GM12878 (cell line): ENCODE results near the gene SLAMF9. TPM values are rescaled to one million over a fixed set of nuclear protein-coding genes. Genes with fewer than 3 reads are reported as not detected.

Experiments
- ATAC-seq: fragments of 200-7000 bp; cut with Tn5 transposase; 3 replicates; pipeline ENCODE4 v1.9.1; 2020; ENCODE audit warnings: mild to moderate bottlenecking, moderate library complexity
- BruUV-seq: library from RNA; stranded (reverse); fragments of 400-500 nt; replicated peaks from 2 replicates; lab custom pipeline; 2021; lab: Mats Ljungman, UMichigan
- CTCF ChIA-PET: fragments of 300-600 bp; sonication (Branson Sonifier 250); formaldehyde crosslinking; extraction: SDS; loops from one replicate; lab custom pipeline; 2021; ENCODE audit warnings: inconsistent platforms; lab: Yijun Ruan, JAX
- POLR2A ChIA-PET: fragments of 350-600 bp; formaldehyde crosslinking; extraction: SDS; loops from one replicate; lab custom pipeline; 2021; ENCODE audit warnings: inconsistent platforms; lab: Charles Lee
- RAD21 ChIA-PET: fragments of 300-600 bp; sonication (Branson Sonifier 250); formaldehyde crosslinking; loops from one replicate; lab custom pipeline; 2023; ENCODE audit warnings: antibody characterized with exemption; ENCODE audit not compliant: unreplicated experiment; lab: Charles Lee
- SMC1A ChIA-PET: fragments of 300-600 bp; sonication (Branson Sonifier 250); formaldehyde crosslinking; loops from one replicate; lab custom pipeline; 2023; ENCODE audit not compliant: unreplicated experiment, uncharacterized antibody; lab: Charles Lee
- DNase-seq: peaks from one replicate; pipeline ENCODE4 v3.0.0-alpha.2; 2011; ENCODE audit warnings: low read depth, low spot score
- FAIRE-seq: peaks from 3 replicates; lab custom pipeline; 2011; peaks lifted over from hg19 to GRCh38; lab: Jason Lieb, UNC
- H2AFZ ChIP-seq: 2 replicates; pipeline ENCODE4 v1.6.0; 2011; ENCODE audit warnings: low read depth, low read length, control low read depth; ENCODE audit not compliant: control insufficient read depth
- H3K27ac ChIP-seq: 2 replicates; pipeline ENCODE4 v1.5.1; 2011; ENCODE audit warnings: control low read depth; ENCODE audit not compliant: control insufficient read depth, insufficient read depth
- H3K27me3 ChIP-seq, 2 experiments: replicated peaks in 1 of 2; 2 replicates each; pipeline versions ENCODE4 v1.6.0 to v1.6.1; 2011; ENCODE audit warnings: low read length in 1 of 2; ENCODE audit not compliant: control insufficient read depth in 2 of 2, insufficient read depth in 2 of 2
- H3K36me3 ChIP-seq, 2 experiments: 2 replicates each; pipeline ENCODE4 v1.5.1; 2011; ENCODE audit warnings: low read length in 1 of 2; ENCODE audit not compliant: control insufficient read depth in 2 of 2, insufficient read depth in 2 of 2
- H3K4me1 ChIP-seq: 2 replicates; pipeline ENCODE4 v1.6.1; 2011; ENCODE audit warnings: mild to moderate bottlenecking, low read length, moderate library complexity, mixed read lengths; ENCODE audit not compliant: control insufficient read depth, insufficient read depth
- H3K4me2 ChIP-seq: 2 replicates; pipeline ENCODE4 v1.6.0; 2011; ENCODE audit warnings: control low read depth; ENCODE audit not compliant: control insufficient read depth, insufficient read depth
- H3K4me3 ChIP-seq: fragments of 200-600 bp; sonication (generic); 2 replicates; pipeline ENCODE4 v1.5.1; 2016
- H3K79me2 ChIP-seq: 2 replicates; pipeline ENCODE4 v1.6.0; 2011; ENCODE audit warnings: low read length; ENCODE audit not compliant: control insufficient read depth, insufficient read depth
- H3K9ac ChIP-seq: 2 replicates; pipeline ENCODE4 v1.8.0; 2011; ENCODE audit warnings: low read length, control low read depth, mixed read lengths; ENCODE audit not compliant: control insufficient read depth, insufficient read depth
- H3K9me3 ChIP-seq: replicated peaks from 3 replicates; pipeline ENCODE4 v1.5.1; 2011; ENCODE audit warnings: mild to moderate bottlenecking, low read length; ENCODE audit not compliant: control insufficient read depth, insufficient read depth
- H4K20me1 ChIP-seq: 2 replicates; pipeline ENCODE4 v1.6.0; 2011; ENCODE audit not compliant: control insufficient read depth, insufficient read depth
- BACH1 ChIP-seq: fragments of 450-650 bp; IDR thresholded peaks from 2 replicates; pipeline ENCODE4 v1.6.1; 2017; ENCODE audit warnings: mild to moderate bottlenecking, borderline replicate concordance
- CHD2 ChIP-seq: IDR thresholded peaks from 2 replicates; pipeline ENCODE4 v1.6.1; 2011; ENCODE audit warnings: low read depth, low read length, improper control_type of control experiment, borderline replicate concordance
- EP300 ChIP-seq, 2 experiments: fragments of 150-350 bp in 1 of 2; IDR thresholded peaks; 2 replicates each; pipeline ENCODE4 v1.6.1; 2011 to 2012; ENCODE audit warnings: low read depth in 2 of 2, low read length in 2 of 2, borderline replicate concordance in 1 of 2, improper control_type of control experiment in 1 of 2, inconsistent platforms in 1 of 2; ENCODE audit not compliant: control insufficient read depth in 1 of 2
- HCFC1 ChIP-seq: fragments of 150-350 bp; IDR thresholded peaks from 2 replicates; pipeline ENCODE4 v1.6.1; 2014; ENCODE audit warnings: low read length
- MEF2A ChIP-seq: IDR thresholded peaks from 2 replicates; pipeline ENCODE4 v1.6.1; 2011; ENCODE audit warnings: low read depth, mild to moderate bottlenecking, low read length, moderate library complexity; ENCODE audit not compliant: insufficient read depth
- MXI1 ChIP-seq: fragments of 150-350 bp; IDR thresholded peaks from 2 replicates; pipeline ENCODE4 v1.6.1; 2011; ENCODE audit warnings: low read depth, mild to moderate bottlenecking, inconsistent platforms, low read length, improper control_type of control experiment
- MYC ChIP-seq: IDR thresholded peaks from 2 replicates; pipeline ENCODE4 v1.6.1; 2011; ENCODE audit warnings: mild to moderate bottlenecking, low read length, moderate library complexity, inconsistent platforms; ENCODE audit not compliant: insufficient read depth, insufficient replicate concordance, insufficient read length, severe bottlenecking
- RAD21 ChIP-seq: IDR thresholded peaks from 2 replicates; pipeline ENCODE4 v1.6.1; 2011; ENCODE audit warnings: mild to moderate bottlenecking, low read depth, low read length, moderate library complexity; ENCODE audit not compliant: insufficient read depth
- RELA ChIP-seq: fragments of 450-650 bp; IDR thresholded peaks from 2 replicates; pipeline ENCODE4 v1.8.0; 2014; ENCODE audit warnings: borderline replicate concordance; ENCODE audit not compliant: partially characterized antibody
- RUNX3 ChIP-seq: IDR thresholded peaks from 2 replicates; pipeline ENCODE4 v1.6.1; 2012; ENCODE audit warnings: low read length, inconsistent platforms
- SREBF2 ChIP-seq: IDR thresholded peaks from 2 replicates; pipeline ENCODE4 v1.6.1; 2012; ENCODE audit warnings: mild to moderate bottlenecking, low read length
- WGBS: methylation state at CpG from one replicate; pipeline ENCODE4 v1.1.6; 2016; ENCODE audit warnings: low lambda C conversion rate; ENCODE audit not compliant: insufficient replicate concordance, insufficient coverage; ENCODE audit errors: missing lambda C conversion rate; 5-methylcytosine and 5-hydroxymethylcytosine counted together
- in situ Hi-C: fragments of 300-500 bp; cut with MboI; formaldehyde crosslinking; loops from 9 replicates; pipeline ENCODE4 v1.14.3; 2018; ENCODE audit warnings: mixed read lengths
- intact Hi-C: fragments of 100-400 bp; cut with micrococcal nuclease; formaldehyde crosslinking; loops from one replicate; pipeline ENCODE4 v1.14.2; 2022; ENCODE audit not compliant: unreplicated experiment
- polyA plus RNA-seq, 11 experiments: library from polyadenylated mRNA; depleted of rRNA in 4 of 11; unstranded in 6 of 11; stranded (reverse) in 5 of 11; fragments of >200 nt; fragmentation: Nextera tagmentation in 4 of 11; fragmentation: Illumina TruSeq in 1 of 11; extraction: Ambion mirVana in 4 of 11; extraction: Trizol in 1 of 11; gene quantifications; 1 replicate in 1 of 11; 2 replicates in 10 of 11; pipeline versions ENCODE4 v1.2.1 to v1.2.3, GENCODE V29; 2011 to 2016; ENCODE audit warnings: inconsistent platforms in 2 of 11, missing spikeins in 2 of 11, low read depth in 1 of 11
- total RNA-seq, 4 experiments: library from RNA; depleted of rRNA in 3 of 4; stranded (reverse); fragments of >200 nt in 3 of 4; fragmentation: Illumina TruSeq in 1 of 4; extraction: Trizol in 1 of 4; gene quantifications; 2 replicates each; pipeline versions ENCODE4 v1.2.1 to v1.2.3, GENCODE V29; 2013 to 2021
- TF ChIP-seq, protein P1 (sequence below): IDR thresholded peaks from 2 replicates; pipeline ENCODE4 v1.6.1; 2012; ENCODE audit warnings: improper control_type of control experiment, low read depth, low read length; ENCODE audit not compliant: insufficient replicate concordance
- TF ChIP-seq, protein P2 (sequence below): fragments of 150-350 bp; IDR thresholded peaks from 2 replicates; pipeline ENCODE4 v1.6.1; 2014; ENCODE audit warnings: mild to moderate bottlenecking, low read depth, low read length
- TF ChIP-seq, protein P3 (sequence below): IDR thresholded peaks from 2 replicates; pipeline ENCODE4 v1.6.1; 2012; ENCODE audit warnings: low read depth, low read length, improper control_type of control experiment
- TF ChIP-seq, protein P4 (sequence below): IDR thresholded peaks from 2 replicates; pipeline ENCODE4 v1.6.1; 2011; ENCODE audit warnings: borderline replicate concordance, low read depth, mild to moderate bottlenecking, moderate library complexity, low read length; ENCODE audit not compliant: insufficient read depth, poor library complexity, severe bottlenecking

SLAMF9 gene
- total and polyA plus RNA-seq, 10 of the 15 experiments (the other 5 are each of a cell fraction or from before 2014, with no cell fraction given), result not detected

DNA sequence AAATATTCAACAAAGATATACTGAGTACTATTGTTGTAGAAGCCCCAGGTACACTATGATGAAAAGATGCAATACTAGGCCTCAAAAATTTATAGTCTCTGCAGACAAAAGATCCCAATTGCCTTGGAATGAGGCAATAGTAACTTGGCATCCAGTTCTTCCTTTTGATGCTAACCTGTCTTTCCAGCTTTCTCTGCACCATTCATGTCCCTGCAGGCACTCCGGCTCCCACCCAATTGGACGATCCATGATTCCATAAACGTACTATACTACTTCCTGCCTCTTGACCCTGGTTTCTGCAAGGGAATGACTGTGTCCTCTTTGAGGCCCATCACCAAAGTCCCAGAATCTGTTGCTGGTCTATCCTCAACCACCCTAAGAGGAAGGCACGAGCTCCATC lies 20.7 kb downstream of the SLAMF9 start:
- H3K27ac ChIP-seq, result no peak overlapping the region
- H3K4me1 ChIP-seq, result peaks cover 22% of the 10 kb centered on the region
- ATAC-seq (no peak), DNase-seq (no peak), FAIRE-seq (no peak)
- no peak overlapping the region for H3K4me3 ChIP-seq
- ChIA-PET SMC1A (interaction anchor here (0.8 to 9.2 kb wide), 7 partner anchors 9 to 131 kb away, joined by 3 to 122 read pairs (median 4); partner anchors contain the start of gene FCRL6), RAD21 (interaction anchor here (1.3 to 12.4 kb wide), 4 partner anchors 11 to 75 kb away, joined by 5 to 113 read pairs (median 14); no protein-coding TSS in a partner anchor), POLR2A (interaction anchor here (3.9 kb wide), 1 partner anchor 10 kb away, joined by 23 read pairs; the partner anchor contains the start of gene TAGLN2), CTCF (interaction anchor here (1.0 to 22.4 kb wide), 7 partner anchors 40 to 145 kb away, joined by 4 to 422 read pairs (median 10); no protein-coding TSS in a partner anchor)
- H3K36me3 ChIP-seq, result no peaks in the 10 kb centered on the region
- no peaks in the 10 kb centered on the region for H3K79me2 ChIP-seq
- no TSS peak for BruUV-seq
- no peaks in the 10 kb centered on the region for H4K20me1 ChIP-seq
- no peak overlapping the region for H3K4me2 ChIP-seq
- no peak overlapping the region for H3K9ac ChIP-seq
- no peak overlapping the region for H2AFZ ChIP-seq
- intact Hi-C loops, result no loop called here
- in situ Hi-C loops, result no loop called here
- WGBS, result 62% methylated on average over 4 of the region's 4 CpGs
- H3K9me3 ChIP-seq, result no peaks in the 10 kb centered on the region
- 0 out of 4 replicates have a peak, but pooled peaks cover 0 to 2% of the 10 kb centered on the region in 2 experiments for H3K27me3 ChIP-seq
- TF ChIP-seq BACH1, result no peak
- TF ChIP-seq CHD2, result no peak
- TF ChIP-seq, protein P1, sequence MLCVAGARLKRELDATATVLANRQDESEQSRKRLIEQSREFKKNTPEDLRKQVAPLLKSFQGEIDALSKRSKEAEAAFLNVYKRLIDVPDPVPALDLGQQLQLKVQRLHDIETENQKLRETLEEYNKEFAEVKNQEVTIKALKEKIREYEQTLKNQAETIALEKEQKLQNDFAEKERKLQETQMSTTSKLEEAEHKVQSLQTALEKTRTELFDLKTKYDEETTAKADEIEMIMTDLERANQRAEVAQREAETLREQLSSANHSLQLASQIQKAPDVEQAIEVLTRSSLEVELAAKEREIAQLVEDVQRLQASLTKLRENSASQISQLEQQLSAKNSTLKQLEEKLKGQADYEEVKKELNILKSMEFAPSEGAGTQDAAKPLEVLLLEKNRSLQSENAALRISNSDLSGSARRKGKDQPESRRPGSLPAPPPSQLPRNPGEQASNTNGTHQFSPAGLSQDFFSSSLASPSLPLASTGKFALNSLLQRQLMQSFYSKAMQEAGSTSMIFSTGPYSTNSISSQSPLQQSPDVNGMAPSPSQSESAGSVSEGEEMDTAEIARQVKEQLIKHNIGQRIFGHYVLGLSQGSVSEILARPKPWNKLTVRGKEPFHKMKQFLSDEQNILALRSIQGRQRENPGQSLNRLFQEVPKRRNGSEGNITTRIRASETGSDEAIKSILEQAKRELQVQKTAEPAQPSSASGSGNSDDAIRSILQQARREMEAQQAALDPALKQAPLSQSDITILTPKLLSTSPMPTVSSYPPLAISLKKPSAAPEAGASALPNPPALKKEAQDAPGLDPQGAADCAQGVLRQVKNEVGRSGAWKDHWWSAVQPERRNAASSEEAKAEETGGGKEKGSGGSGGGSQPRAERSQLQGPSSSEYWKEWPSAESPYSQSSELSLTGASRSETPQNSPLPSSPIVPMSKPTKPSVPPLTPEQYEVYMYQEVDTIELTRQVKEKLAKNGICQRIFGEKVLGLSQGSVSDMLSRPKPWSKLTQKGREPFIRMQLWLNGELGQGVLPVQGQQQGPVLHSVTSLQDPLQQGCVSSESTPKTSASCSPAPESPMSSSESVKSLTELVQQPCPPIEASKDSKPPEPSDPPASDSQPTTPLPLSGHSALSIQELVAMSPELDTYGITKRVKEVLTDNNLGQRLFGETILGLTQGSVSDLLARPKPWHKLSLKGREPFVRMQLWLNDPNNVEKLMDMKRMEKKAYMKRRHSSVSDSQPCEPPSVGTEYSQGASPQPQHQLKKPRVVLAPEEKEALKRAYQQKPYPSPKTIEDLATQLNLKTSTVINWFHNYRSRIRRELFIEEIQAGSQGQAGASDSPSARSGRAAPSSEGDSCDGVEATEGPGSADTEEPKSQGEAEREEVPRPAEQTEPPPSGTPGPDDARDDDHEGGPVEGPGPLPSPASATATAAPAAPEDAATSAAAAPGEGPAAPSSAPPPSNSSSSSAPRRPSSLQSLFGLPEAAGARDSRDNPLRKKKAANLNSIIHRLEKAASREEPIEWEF, result no peak
- no peak for TF ChIP-seq EP300 (IDR thresholded peaks at IDR 0.05; ENCODE audit: borderline replicate concordance in 1 of 2, control insufficient read depth in 1 of 2, low read depth in 2 of 2, low read length in 2 of 2)
- TF ChIP-seq, protein P2, sequence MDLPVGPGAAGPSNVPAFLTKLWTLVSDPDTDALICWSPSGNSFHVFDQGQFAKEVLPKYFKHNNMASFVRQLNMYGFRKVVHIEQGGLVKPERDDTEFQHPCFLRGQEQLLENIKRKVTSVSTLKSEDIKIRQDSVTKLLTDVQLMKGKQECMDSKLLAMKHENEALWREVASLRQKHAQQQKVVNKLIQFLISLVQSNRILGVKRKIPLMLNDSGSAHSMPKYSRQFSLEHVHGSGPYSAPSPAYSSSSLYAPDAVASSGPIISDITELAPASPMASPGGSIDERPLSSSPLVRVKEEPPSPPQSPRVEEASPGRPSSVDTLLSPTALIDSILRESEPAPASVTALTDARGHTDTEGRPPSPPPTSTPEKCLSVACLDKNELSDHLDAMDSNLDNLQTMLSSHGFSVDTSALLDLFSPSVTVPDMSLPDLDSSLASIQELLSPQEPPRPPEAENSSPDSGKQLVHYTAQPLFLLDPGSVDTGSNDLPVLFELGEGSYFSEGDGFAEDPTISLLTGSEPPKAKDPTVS, result no peak
- TF ChIP-seq RUNX3, result no peak
- TF ChIP-seq MYC, result no peak
- TF ChIP-seq, protein P3, sequence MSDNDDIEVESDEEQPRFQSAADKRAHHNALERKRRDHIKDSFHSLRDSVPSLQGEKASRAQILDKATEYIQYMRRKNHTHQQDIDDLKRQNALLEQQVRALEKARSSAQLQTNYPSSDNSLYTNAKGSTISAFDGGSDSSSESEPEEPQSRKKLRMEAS, result no peak
- TF ChIP-seq RELA, result no peak
- TF ChIP-seq MXI1, result no peak
- no peak for TF ChIP-seq RAD21
- no peak for TF ChIP-seq MEF2A
- no peak for TF ChIP-seq HCFC1
- TF ChIP-seq, protein P4, sequence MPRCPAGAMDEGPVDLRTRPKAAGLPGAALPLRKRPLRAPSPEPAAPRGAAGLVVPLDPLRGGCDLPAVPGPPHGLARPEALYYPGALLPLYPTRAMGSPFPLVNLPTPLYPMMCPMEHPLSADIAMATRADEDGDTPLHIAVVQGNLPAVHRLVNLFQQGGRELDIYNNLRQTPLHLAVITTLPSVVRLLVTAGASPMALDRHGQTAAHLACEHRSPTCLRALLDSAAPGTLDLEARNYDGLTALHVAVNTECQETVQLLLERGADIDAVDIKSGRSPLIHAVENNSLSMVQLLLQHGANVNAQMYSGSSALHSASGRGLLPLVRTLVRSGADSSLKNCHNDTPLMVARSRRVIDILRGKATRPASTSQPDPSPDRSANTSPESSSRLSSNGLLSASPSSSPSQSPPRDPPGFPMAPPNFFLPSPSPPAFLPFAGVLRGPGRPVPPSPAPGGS, result no peak
- TF ChIP-seq SREBF2, result no peak
